Spleen (tissue), 11 donors: ENCODE measurements around the gene CAMTA1. TPM values are rescaled to one million over a fixed set of nuclear protein-coding genes. Genes with fewer than 3 reads are reported as not detected.

Source experiments
- DNase-seq: peaks from one replicate; pipeline ENCODE4 v3.0.0-alpha.2; 2020
- H3K27ac ChIP-seq, 8 donors: fragments of 200-600 bp; sonication (generic) in 7 of 8; 1 replicate in 4 of 8; 2 replicates in 4 of 8; pipeline versions ENCODE4 v1.5.0 to v1.8.0; 2016 to 2021; ENCODE audit warnings: inconsistent platforms in 4 of 8, mild to moderate bottlenecking in 4 of 8, moderate library complexity in 1 of 8
- H3K27me3 ChIP-seq, 7 donors: fragments of 200-600 bp; sonication (generic) in 6 of 7; replicated peaks in 1 of 7; 1 replicate in 4 of 7; 2 replicates in 3 of 7; pipeline versions ENCODE4 v1.5.0 to v1.8.0; 2016 to 2021; ENCODE audit warnings: inconsistent platforms in 3 of 7, mild to moderate bottlenecking in 1 of 7
- H3K36me3 ChIP-seq, 6 donors: fragments of 200-600 bp; sonication (generic) in 5 of 6; 1 replicate in 4 of 6; 2 replicates in 2 of 6; pipeline versions ENCODE4 v1.5.0 to v1.8.0; 2016 to 2021; ENCODE audit warnings: inconsistent platforms in 2 of 6
- H3K4me1 ChIP-seq, 6 donors: fragments of 200-600 bp; sonication (generic) in 5 of 6; 1 replicate in 3 of 6; 2 replicates in 3 of 6; pipeline versions ENCODE4 v1.5.0 to v1.8.0; 2016 to 2021; ENCODE audit warnings: inconsistent platforms in 3 of 6
- H3K4me3 ChIP-seq, 8 donors: fragments of 200-600 bp; sonication (generic) in 7 of 8; 1 replicate in 4 of 8; 2 replicates in 4 of 8; pipeline versions ENCODE4 v1.5.0 to v1.8.0; 2016 to 2021; ENCODE audit warnings: inconsistent platforms in 4 of 8, mild to moderate bottlenecking in 4 of 8, moderate library complexity in 2 of 8
- H3K9me3 ChIP-seq, 8 donors: fragments of 200-600 bp; sonication (generic) in 7 of 8; 1 replicate in 4 of 8; 2 replicates in 4 of 8; pipeline versions ENCODE4 v1.5.0 to v1.8.0; 2016 to 2021; ENCODE audit warnings: inconsistent platforms in 4 of 8
- CTCF ChIP-seq, 11 experiments: fragments of 200-600 bp in 7 of 11; fragments of 450-650 bp in 4 of 11; sonication (generic) in 4 of 11; IDR thresholded peaks in 8 of 11; conservative IDR thresholded peaks in 3 of 11; 1 replicate in 7 of 11; 2 replicates in 4 of 11; pipeline versions ENCODE4 v1.4.0 to v1.8.0; 2016 to 2021; ENCODE audit warnings: antibody characterized with exemption in 11 of 11, inconsistent platforms in 4 of 11, mild to moderate bottlenecking in 1 of 11
- POLR2A ChIP-seq, 3 donors: fragments of 450-650 bp; IDR thresholded peaks; one replicate each; pipeline ENCODE4 v1.5.1; 2017; ENCODE audit warnings: antibody characterized with exemption in 3 of 3, mild to moderate bottlenecking in 1 of 3
- POLR2AphosphoS5 ChIP-seq, 3 donors: sonication (generic); formaldehyde crosslinking; IDR thresholded peaks; one replicate each; pipeline ENCODE4 v1.5.1; 2017; ENCODE audit warnings: antibody characterized with exemption in 3 of 3
- WGBS, 5 donors: extraction: QIAGEN DNeasy Blood & Tissue Kit in 3 of 5; methylation state at CpG; one replicate each; pipeline versions ENCODE4 v1.1.5 to v1.1.7; 2013 to 2018; 5-methylcytosine and 5-hydroxymethylcytosine counted together
- intact Hi-C: fragments of 100-400 bp; cut with DNase I; formaldehyde crosslinking; loops from one replicate; pipeline ENCODE4 v1.15.0; 2023; ENCODE audit warnings: low total_unique reads
- polyA plus RNA-seq, 3 donors: library from polyadenylated mRNA; stranded (reverse); fragments of 200-250 nt; gene quantifications; one replicate each; pipeline ENCODE4 v1.2.1, GENCODE V29; 2013
- total RNA-seq, 7 donors: library from RNA; depleted of rRNA in 3 of 7; stranded (reverse); fragments of >200 nt in 3 of 7; fragmentation: NEBNext Ultra II Directional in 4 of 7; extraction: Animal tissue kit (Norgen Biotek cat#: 25700) in 4 of 7; gene quantifications; one replicate each; pipeline versions ENCODE4 v1.1.0 to v1.2.1, GENCODE V29; 2016 to 2021
- donor health status: healthy with polysubstance abuse.
- donor health status: DM: no; HTN: no; CAD: no; lungs with moderate emphysema.
- donor health status: DM: no; HTN: no; CAD: no.
- donor health status: Bipolar disorder and iron deficiency.
- donor health status: healthy.
- donor health status: DM: no; HTN: no; CAD: no.
- donor health status: DM: yes; HTN: yes; CAD: no.

Gene CAMTA1
- total and polyA plus RNA-seq, 10 donors = 53.0 to 106 (median 77.3) TPM

- H3K27me3 ChIP-seq = no peaks in the 10 kb centered on the region
- TF ChIP-seq POLR2AphosphoS5 (IDR thresholded peaks at IDR 0.05) = no peak
- no peak for DNase-seq
- intact Hi-C loops = no loop called here
- H3K36me3 ChIP-seq = peaks cover 0 to 11% (median 0%) of the 10 kb centered on the region in 6 donors
- no peak overlapping the region for H3K4me3 ChIP-seq
- no peaks in the 10 kb centered on the region for H3K9me3 ChIP-seq
- peaks cover 0 to 32% (median 13%) of the 10 kb centered on the region in 6 donors for H3K4me1 ChIP-seq
- peak overlapping the region in 1 of 8 donors; percentile 7 for H3K27ac ChIP-seq
- WGBS, 5 donors = 80 to 82% (median 81%) methylated on average over 10 of the region's 10 CpGs
Observed at GRCh38 chr1:6867729-6868659, 82.7 kb downstream of the CAMTA1 start.

- Histone ChIP-seq H3K4me3 (no peak overlapping the region), H3K36me3 (peaks cover 0 to 19% (median 1%) of the 10 kb centered on the region in 6 donors), H3K27me3 (no peaks in the 10 kb centered on the region), H3K9me3 (no peaks in the 10 kb centered on the region), H3K27ac (peak overlapping the region in 1 of 8 donors; percentile 7), H3K4me1 (peaks cover 0 to 32% (median 13%) of the 10 kb centered on the region in 6 donors)
- DNase-seq = no peak
- 91 to 94% (median 93%) methylated on average over 2 of the region's 2 CpGs for WGBS, 5 donors
- TF ChIP-seq POLR2A (IDR thresholded peaks at IDR 0.05) = no peak
- TF ChIP-seq POLR2AphosphoS5 (IDR thresholded peaks at IDR 0.05) = no peak
- no peak for TF ChIP-seq CTCF (IDR thresholded peaks at IDR 0.05 in 8 of 11, conservative IDR thresholded peaks at IDR 0.05 in 3 of 11)
- intact Hi-C loops = no loop called here
Observed at GRCh38 chr1:6868660-6869380, 83.6 kb downstream of the CAMTA1 start.

GRCh38 chr1:6869545-6869944 lies 84.3 kb downstream of the CAMTA1 start:
- H3K4me1 ChIP-seq = peaks cover 0 to 32% (median 13%) of the 10 kb centered on the region in 6 donors
- H3K27me3 ChIP-seq = no peaks in the 10 kb centered on the region
- DNase-seq = no peak
- no peak overlapping the region for H3K4me3 ChIP-seq
- TF ChIP-seq POLR2A (IDR thresholded peaks at IDR 0.05) (no peak), POLR2AphosphoS5 (IDR thresholded peaks at IDR 0.05) (no peak), CTCF (IDR thresholded peaks at IDR 0.05 in 8 of 11, conservative IDR thresholded peaks at IDR 0.05 in 3 of 11) (no peak)
- intact Hi-C loops = no loop called here
- H3K36me3 ChIP-seq = peaks cover 0 to 20% (median 8%) of the 10 kb centered on the region in 6 donors
- no peak overlapping the region for H3K27ac ChIP-seq
- 90 to 96% (median 94%) methylated on average over 4 of the region's 4 CpGs for WGBS, 5 donors
- no peaks in the 10 kb centered on the region for H3K9me3 ChIP-seq

- Histone ChIP-seq H3K4me1 (peaks cover 0 to 32% (median 13%) of the 10 kb centered on the region in 6 donors), H3K27ac (no peak overlapping the region), H3K36me3 (peaks cover 0 to 24% (median 14%) of the 10 kb centered on the region in 6 donors), H3K4me3 (no peak overlapping the region), H3K9me3 (no peaks in the 10 kb centered on the region), H3K27me3 (no peaks in the 10 kb centered on the region)
- TF ChIP-seq CTCF (IDR thresholded peaks at IDR 0.05 in 8 of 11, conservative IDR thresholded peaks at IDR 0.05 in 3 of 11) (no peak), POLR2AphosphoS5 (IDR thresholded peaks at IDR 0.05) (no peak)
- intact Hi-C loops = no loop called here
- no peak for DNase-seq
- whole genome bisulfite sequencing, 5 donors = 84 to 92% (median 87%) methylated on average over 6 of the region's 6 CpGs
Observed at GRCh38 chr1:6870086-6870485, 84.8 kb downstream of the CAMTA1 start.
